ENCODE results near the gene RHO.
"Not testable (repeated sequence)": the region's sequence is repeated elsewhere in the genome, so short reads cannot be mapped to it uniquely, and the experiment has no call there.

The RHO gene

GRCh38 chr3:129499604-129500333, 28.7 kb upstream of the RHO start:
- DNase-seq, result not testable (repeated sequence)

DNA sequence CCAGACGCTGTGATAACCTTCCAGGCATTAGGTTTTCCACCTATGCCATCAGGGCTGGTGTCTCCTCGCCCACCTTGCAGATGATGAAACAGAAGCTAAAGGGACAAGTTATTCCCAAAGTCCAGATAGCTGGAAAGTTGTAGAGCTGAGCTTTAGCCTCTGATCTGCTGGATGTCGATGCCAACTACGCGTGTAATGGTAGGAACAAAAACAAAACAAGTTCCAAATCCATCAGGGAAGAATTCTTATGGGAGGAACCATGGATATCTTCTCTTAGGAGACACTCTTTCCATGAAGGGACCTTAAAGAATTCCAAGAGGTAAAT, 28.1 kb upstream of the RHO start:
- DNase-seq, result no peak

DNA sequence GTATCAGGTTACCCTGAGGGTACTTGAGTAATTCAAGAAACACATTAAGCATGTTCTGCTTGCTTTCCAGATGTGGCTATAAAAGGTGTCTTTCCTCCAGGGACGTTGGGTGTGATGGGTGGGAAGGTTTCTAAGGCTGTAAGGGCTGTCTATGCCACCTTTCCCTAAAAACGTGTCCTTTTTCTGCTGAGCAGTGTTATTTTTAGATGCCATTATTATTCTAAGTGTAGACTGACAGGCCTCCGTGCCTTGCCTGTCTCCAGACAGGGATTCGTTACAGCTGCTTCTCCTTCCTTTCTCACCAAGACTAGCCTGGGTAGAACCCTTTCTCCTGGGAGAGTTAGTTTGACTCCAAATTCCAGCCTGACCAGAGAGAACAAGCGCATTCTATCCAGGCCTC, 26.8 kb upstream of the RHO start:
- DNase-seq, result no peak

DNA sequence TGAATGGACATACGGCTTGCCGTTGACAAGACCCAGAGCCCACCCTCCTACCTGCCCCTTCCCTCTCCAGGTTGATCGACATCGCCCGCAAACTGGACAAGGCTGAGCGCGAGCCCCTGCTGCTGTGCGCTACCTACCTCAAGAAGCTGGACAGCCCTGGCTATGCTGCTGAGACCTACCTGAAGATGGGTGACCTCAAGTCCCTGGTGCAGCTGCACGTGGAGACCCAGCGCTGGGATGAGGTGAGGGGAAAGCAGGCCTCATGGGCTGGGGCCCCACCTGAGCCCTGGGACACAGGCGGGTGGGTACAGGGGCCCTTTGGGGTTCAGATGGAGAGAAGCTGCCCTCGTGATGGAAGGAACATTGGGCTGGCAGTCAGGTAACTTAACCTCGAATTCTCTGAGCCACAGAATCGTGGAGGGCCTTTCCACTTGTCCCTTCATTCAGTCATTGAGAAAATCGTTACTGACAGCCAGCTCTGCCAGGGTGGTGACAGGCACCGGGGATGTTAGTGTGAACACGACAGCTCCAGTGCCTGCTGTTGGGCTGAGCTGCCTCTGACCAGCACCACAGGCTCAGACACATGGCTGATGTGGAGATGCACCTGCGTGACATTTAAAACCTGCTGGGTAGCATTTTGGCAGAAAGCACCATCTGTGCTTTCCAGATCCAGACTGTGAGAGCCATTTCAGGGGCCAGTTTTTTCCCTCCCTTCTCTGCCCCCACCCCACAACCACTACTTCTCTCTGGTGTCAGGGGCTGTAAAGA, 25.6 kb upstream of the RHO start:
- DNase-seq, result no peak

- DNase-seq, result no peak
These were observed 24.8 kb upstream of the RHO start for GRCh38 chr3:129503471-129504291.

- DNase-seq, result no peak
These were observed 23.9 kb upstream of the RHO start for GRCh38 chr3:129504471-129505100.

DNA sequence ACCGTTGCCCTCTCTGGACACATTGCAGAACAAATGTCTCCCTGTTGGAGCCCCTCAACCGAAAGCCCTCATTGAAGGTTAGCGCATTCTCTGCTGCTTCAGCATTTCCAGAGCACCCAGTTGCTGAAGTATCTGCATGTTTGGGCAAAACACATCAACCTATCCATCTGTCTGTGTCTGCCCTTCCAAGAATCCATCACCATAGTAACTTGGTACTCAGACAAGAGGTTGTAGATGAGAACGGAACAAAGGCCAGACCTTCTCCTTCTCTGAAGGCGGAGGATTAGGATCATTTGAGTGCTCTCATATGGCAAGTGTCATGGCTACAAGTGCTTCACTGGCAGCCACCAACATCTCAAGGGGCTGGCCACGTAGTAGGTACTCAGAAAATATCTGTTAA, 23.1 kb upstream of the RHO start:
- no peak for DNase-seq

DNA sequence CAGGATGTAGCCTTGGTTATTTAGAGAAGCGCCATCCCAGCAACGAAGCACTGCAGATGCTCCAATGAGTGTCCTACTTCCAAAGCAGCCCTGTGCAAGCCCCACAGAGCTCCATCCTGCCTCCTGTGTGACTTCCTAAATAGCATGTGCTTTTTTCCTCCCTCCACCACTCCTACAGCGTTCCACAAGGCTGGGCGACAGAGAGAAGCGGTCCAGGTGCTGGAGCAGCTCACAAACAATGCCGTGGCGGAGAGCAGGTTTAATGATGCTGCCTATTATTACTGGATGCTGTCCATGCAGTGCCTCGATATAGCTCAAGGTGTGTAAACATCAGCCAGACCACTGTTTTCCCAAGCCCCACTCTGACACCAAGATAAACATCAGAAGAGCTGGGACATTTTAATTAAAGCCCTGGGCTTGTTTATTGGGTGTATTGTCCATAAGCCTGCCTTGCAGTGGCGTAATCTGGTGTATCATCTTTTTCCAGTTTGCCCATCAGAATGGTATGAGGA, 22.2 kb upstream of the RHO start:
- no peak for DNase-seq

- DNase-seq, result no peak
These were observed 21.1 kb upstream of the RHO start for GRCh38 chr3:129507181-129507831.

DNA sequence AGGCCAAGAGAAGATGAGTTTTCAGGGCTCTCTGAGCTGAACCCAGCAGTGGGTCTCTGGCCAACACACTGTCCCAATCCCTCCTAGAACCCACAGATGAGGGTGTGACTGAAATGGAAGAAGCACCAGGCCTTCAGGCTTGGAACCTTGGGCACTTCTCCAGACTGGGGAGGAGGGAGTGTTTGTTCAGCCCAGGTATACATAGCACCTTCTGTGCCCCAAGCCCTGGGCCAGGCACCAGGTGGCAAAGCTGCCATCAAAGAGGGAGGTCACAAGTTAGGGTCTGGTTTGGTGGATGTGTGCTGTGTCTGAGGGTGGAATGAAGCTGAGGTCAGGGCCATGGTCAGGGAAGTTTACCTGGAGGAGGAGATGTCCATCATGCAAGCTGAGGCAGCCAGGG, 15.8 kb upstream of the RHO start:
- no peak for DNase-seq

GRCh38 chr3:129513705-129514104, 14.7 kb upstream of the RHO start:
- no peak for DNase-seq

- no peak for DNase-seq
These were observed 14.3 kb upstream of the RHO start for GRCh38 chr3:129514110-129514509.

DNA sequence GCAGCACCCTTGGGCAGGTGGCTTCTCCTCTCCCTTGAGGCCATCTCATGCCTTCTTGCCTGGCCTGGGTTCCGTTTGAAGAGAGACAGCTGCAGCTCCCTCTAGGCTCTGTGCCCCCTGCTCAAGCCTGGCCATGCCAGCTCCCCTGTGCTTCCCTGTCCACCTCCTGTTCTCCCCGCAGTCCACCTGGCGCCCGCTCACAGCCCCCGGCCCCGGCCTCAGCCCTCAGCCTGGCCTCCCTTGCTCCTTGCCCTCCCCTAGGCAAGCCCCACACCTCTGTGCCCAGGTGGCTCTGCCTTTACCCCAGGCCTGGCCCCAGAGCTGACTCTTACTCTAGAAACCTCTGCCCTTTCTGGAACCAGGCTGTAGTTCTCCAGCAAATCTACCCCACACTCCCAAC, 13.9 kb upstream of the RHO start:
- DNase-seq, result no peak

DNA sequence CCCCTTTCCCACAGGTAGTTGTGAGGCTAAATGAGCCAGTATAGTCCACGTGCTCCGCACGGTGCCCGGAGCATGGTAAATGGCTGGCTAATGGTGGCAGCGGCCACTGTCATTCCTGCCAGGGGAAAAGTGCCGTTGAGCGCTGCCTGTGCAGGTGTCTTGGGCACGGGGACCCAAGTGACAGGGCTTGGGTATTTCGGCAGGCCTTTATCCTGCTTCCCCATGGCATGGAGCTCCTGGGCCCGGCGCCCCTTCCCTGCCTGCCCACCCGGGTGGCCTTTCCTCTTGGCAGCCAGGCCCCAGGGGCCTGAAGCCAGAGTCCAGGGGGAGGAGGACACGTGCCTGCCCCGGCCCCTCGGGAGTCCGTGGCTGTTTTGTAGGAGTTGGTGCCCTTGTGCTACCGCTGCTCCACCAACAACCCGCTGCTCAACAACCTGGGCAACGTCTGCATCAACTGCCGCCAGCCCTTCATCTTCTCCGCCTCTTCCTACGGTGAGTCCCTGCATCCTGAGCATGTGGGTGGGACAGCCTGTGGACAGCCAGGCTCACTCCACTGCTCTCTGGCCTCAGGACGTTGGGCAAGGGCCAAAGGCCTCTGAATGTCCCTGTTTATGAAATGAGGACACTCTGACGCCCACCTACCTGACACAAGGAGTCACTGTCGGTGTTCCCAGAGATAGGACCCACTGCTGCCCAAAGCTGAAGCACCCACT, 13.2 kb upstream of the RHO start:
- not testable (repeated sequence) for DNase-seq

DNA sequence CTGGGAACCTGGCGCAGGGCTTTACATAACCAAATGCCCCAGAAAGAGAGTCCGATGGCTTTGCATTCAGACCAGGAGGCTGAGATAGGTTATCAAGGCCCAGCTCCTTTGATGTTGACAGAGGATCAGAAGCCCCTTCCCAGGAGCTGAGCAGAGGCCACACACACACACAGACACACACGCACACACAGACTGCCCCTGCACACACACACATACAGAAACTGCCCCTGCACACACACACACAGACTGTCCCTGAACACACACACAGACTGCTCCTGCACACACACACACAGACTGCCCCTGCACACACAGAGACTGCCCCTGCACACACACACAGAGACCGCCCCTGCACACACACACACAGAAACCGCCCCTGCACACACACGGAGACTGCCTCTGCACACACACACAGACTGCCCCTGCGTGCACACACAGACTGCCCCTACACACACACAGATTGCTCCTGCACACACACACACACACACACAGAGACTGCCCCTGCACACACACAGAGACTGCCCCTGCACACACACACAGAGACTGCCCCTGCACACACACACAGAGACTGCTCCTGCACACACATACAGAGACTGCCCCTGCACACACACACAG, 12.5 kb upstream of the RHO start:
- DNase-seq, result not testable (repeated sequence)

DNA sequence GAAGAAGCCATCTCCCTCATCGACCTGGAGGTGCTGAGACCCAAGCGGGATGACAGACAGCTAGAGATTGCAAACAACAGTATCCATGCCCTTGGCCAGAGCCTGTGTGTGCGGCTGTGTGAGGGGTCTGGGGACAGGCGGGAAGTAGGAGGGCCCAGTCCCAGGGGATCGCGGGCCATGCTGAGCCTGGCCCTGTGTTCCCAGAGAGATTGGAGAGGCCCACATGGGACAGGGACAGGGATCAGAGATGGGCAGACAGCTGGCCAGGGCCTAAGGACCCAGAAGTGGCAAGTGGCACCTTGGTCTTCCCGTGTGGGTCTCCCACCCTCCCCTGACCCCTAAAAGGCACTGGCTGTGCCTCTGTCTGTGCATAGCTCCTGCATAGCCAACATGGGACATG, 10.9 kb upstream of the RHO start:
- no peak for DNase-seq

DNA sequence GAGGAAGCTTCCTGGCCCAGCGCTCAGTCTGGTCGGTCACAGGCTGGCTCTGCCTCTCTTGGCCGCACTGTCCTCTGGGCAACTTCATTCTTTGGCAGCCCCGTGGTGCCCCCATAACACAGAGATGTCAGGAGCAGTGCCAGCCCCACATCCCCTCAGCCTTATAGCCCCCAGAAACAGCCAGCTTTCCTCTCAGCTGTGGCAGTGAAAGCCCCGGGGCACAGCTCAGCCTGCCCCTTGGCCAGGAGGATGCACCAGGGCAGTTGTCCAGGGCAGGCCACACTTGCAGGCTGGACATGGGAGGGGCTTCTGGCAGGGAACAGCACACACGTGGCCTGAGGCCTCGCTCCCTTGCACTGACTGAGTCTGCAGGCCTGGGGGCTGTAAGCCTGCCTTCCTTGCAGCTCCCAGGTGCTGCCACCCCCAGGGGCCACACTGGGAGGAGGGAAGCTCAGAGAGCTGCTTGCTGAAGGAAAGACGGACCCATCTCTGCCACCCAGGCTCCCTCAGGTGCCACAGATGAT, 10.3 kb upstream of the RHO start:
- no peak for DNase-seq

GRCh38 chr3:129518581-129518980, 9.9 kb upstream of the RHO start:
- no peak for DNase-seq

DNA sequence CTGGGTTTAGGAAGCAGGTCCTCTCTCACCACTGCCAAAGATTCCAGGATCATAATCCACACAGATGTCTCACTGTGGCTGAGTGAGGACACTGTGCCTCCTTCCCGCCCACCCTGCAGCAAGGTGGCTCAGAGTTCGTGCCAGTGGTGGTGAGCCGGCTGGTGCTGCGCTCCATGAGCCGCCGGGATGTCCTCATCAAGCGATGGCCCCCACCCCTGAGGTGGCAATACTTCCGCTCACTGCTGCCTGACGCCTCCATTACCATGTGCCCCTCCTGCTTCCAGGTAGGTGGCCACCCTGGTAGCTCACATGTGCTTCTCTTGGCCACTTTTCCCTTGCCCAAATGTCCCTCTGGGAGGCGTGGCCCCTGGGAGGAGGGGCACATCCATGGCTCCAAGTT, 9.0 kb upstream of the RHO start:
- no peak for DNase-seq

DNA sequence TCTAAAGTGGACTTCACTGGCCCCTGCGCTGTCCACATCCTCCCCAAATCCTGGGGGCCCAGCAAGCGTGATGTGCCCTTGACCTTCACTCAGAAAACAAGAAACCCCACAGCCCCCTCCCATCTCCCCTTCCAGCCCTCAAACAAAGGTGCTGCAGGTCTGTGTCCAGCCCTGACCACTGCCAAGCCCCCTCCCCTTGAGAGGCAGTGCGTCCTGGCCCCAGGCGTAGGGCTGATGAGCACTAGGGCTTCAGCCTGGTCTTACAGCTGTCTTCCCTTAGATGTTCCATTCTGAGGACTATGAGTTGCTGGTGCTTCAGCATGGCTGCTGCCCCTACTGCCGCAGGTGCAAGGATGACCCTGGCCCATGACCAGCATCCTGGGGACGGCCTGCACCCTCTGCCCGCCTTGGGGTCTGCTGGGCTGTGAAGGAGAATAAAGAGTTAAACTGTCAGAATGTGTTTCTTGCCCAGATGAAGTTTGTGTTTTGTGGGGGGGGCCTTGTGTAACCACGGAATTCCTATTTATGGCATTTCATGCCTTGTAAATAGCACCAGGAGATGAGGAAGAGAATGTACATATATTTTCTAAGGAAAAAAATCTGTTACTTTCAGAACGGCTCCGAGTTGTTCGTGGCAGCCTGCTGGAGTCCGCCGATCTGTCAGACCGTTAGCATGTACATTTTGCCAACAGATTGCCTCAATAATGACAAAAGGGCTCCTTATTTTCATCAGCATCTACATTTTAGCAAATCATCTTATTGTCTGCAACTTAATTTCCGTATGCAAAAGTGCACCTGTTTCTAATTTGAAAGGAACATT, 8.3 kb upstream of the RHO start:
- no peak for DNase-seq

Data from right hindlimb (tissue), 1 donor.